Kidney (tissue), 14 donors: ENCODE results near the gene AIMP1. TPM values are rescaled to one million over a fixed set of nuclear protein-coding genes. Genes with fewer than 3 reads are reported as not detected.
A peak's percentile ranks its signal among the peaks of the same experiment; 100 is the strongest.
"Not testable (repeated sequence)": the region's sequence is repeated elsewhere in the genome, so short reads cannot be mapped to it uniquely, and the experiment has no call there.

Experiments
- DNase-seq, 5 donors: peaks; one replicate each; pipeline ENCODE4 v3.0.0-alpha.2; 2013 to 2020
- FAIRE-seq: peaks from 2 replicates; lab custom pipeline; 2012; peaks lifted over from hg19 to GRCh38; lab: Jason Lieb, UNC
- H3K27ac ChIP-seq, 2 donors: one replicate each; pipeline ENCODE4 v1.7.0; 2013; ENCODE audit warnings: low read depth in 2 of 2, low read length in 2 of 2, inconsistent platforms in 1 of 2
- H3K27me3 ChIP-seq: one replicate; pipeline ENCODE4 v1.7.1; 2013; ENCODE audit warnings: low read length, inconsistent platforms; ENCODE audit not compliant: control insufficient read depth, insufficient read depth
- H3K36me3 ChIP-seq, 3 donors: one replicate each; pipeline versions ENCODE4 v1.7.0 to v1.7.1; 2013; ENCODE audit warnings: low read length in 3 of 3, control low read depth in 1 of 3, inconsistent platforms in 1 of 3; ENCODE audit not compliant: insufficient read depth in 3 of 3, control insufficient read depth in 2 of 3
- H3K4me1 ChIP-seq, 3 donors: one replicate each; pipeline versions ENCODE4 v1.7.0 to v1.7.1; 2013; ENCODE audit warnings: low read length in 3 of 3, inconsistent platforms in 1 of 3, low read depth in 1 of 3; ENCODE audit not compliant: control insufficient read depth in 2 of 3, insufficient read depth in 2 of 3
- H3K4me3 ChIP-seq, 3 donors: one replicate each; pipeline versions ENCODE4 v1.7.0 to v1.8.1; 2013; ENCODE audit warnings: low read length in 3 of 3, control low read depth in 1 of 3, inconsistent platforms in 1 of 3
- H3K9ac ChIP-seq, 3 donors: one replicate each; pipeline versions ENCODE4 v1.7.0 to v1.7.1; 2013; ENCODE audit warnings: low read length in 3 of 3, control low read depth in 1 of 3, inconsistent platforms in 1 of 3
- H3K9me3 ChIP-seq, 3 donors: one replicate each; pipeline versions ENCODE4 v1.7.0 to v1.7.1; 2013; ENCODE audit warnings: low read length in 3 of 3, control low read depth in 1 of 3, inconsistent platforms in 1 of 3; ENCODE audit not compliant: control insufficient read depth in 2 of 3, insufficient read depth in 1 of 3
- CTCF ChIP-seq: IDR thresholded peaks from 3 replicates; pipeline ENCODE4 v1.5.1; 2012; ENCODE audit warnings: mild to moderate bottlenecking, moderate library complexity, borderline replicate concordance; ENCODE audit not compliant: insufficient read depth; ENCODE audit errors: extremely low read depth
- intact Hi-C: fragments of 100-400 bp; cut with DNase I; formaldehyde crosslinking; loops from one replicate; pipeline ENCODE4 v1.11.1; 2022
- polyA plus RNA-seq: library from polyadenylated mRNA; stranded (reverse); fragments of 350-450 nt; fragmentation: Illumina TruSeq; extraction: RNeasy Lipid Tissue Mini Kit (QIAGEN cat#74804); gene quantifications from one replicate; pipeline ENCODE4 v1.2.3, GENCODE V29; 2014; ENCODE audit warnings: low read depth, low replicate concordance; ENCODE audit not compliant: insufficient read depth
- total RNA-seq: library from RNA; stranded (reverse); fragmentation: NEBNext Ultra II Directional; extraction: Animal tissue kit (Norgen Biotek cat#: 25700); gene quantifications from one replicate; pipeline ENCODE4 v1.2.1, GENCODE V29; 2021
- donor health status: control.
- donor health status: control.
- donor health status: control.
- donor health status: control.
- donor health status: control.
- donor health status: DM: yes; HTN: yes; CAD: no.
- donor health status: Normal renal cell carcinoma (clear cell type).

Gene AIMP1
- total and polyA plus RNA-seq, 2 donors from 2014 or later = 43.3 to 47.1 TPM

DNA sequence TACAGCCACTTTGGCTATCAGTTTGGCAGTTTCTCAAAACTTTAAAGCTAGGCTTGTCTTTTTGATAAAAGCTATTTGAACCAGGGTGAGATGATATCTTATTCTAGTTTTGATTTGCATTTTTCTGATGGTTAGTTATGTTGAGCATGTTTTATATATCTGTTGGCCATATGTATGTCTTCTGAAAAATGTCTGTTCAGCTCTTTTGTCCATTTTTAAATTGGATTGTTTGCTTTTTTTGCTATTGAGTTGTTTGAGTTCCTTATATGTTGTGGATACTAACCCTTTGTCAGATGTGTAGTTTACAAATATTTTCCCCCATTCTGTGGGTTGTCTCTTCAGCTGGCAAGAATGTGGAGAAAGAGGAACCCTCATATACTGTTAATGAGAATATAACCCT lies 63.8 kb downstream of the AIMP1 start:
- intact Hi-C loops = no loop called here
- Histone ChIP-seq H3K9ac (no peak overlapping the region), H3K4me1 (no peaks in the 10 kb centered on the region), H3K27ac (no peak overlapping the region), H3K4me3 (no peak overlapping the region), H3K9me3 (no peaks in the 10 kb centered on the region), H3K27me3 (no peaks in the 10 kb centered on the region), H3K36me3 (no peaks in the 10 kb centered on the region)
- no peak for TF ChIP-seq CTCF
- DNase-seq = no peak
- no peak for FAIRE-seq

- no peak for TF ChIP-seq CTCF
- DNase-seq (peak in 1 of 5 donors; percentile 63), FAIRE-seq (no peak)
- Histone ChIP-seq H3K9me3 (peaks cover 0 to 4% (median 2%) of the 10 kb centered on the region in 3 donors), H3K36me3 (no peaks in the 10 kb centered on the region), H3K4me1 (no peaks in the 10 kb centered on the region), H3K4me3 (no peak overlapping the region), H3K27ac (no peak overlapping the region), H3K27me3 (no peaks in the 10 kb centered on the region), H3K9ac (no peak overlapping the region)
- intact Hi-C loops = no loop called here
Observed at GRCh38 chr4:106384878-106385277, 68.5 kb downstream of the AIMP1 start.

DNA sequence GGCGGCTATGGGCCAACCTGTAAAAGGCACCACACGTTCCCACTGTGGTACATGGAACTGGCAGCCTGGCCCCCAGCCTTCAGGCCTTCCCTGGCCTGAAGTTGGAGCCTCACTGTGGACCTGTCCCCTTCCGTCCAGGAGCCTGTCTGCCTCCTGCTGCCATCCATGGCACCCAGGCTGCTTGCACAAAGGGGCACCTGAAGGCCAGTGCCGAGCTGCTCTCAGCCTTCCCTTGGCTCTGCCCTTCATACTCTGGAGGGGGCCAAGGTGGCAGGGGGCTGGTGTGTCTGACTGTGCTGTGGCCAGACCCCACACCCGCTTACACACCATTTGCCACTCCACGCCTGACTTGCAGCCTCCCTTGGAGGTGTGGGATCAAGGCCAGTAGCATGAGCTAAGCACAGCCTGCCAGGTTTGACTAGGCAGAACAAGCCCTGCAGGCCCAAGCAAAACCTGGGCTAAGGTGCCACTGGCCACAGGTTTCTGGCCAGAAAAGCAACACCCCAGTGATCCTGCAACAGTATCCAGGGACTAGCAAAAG lies 69.6 kb downstream of the AIMP1 start:
- H3K9me3 ChIP-seq = peaks cover 0 to 4% (median 2%) of the 10 kb centered on the region in 3 donors
- FAIRE-seq (no peak), DNase-seq (no peak)
- intact Hi-C loops = no loop called here
- no peaks in the 10 kb centered on the region for H3K36me3 ChIP-seq
- no peak overlapping the region for H3K27ac ChIP-seq
- H3K27me3 ChIP-seq = no peaks in the 10 kb centered on the region
- no peaks in the 10 kb centered on the region for H3K4me1 ChIP-seq
- TF ChIP-seq CTCF = no peak
- H3K4me3 ChIP-seq = no peak overlapping the region
- no peak overlapping the region for H3K9ac ChIP-seq

- no peaks in the 10 kb centered on the region for H3K36me3 ChIP-seq
- intact Hi-C loops = no loop called here
- H3K27ac ChIP-seq = no peak overlapping the region
- no peak overlapping the region for H3K4me3 ChIP-seq
- no peak for TF ChIP-seq CTCF
- FAIRE-seq = no peak
- peaks cover 0 to 15% (median 2%) of the 10 kb centered on the region in 3 donors for H3K9me3 ChIP-seq
- no peaks in the 10 kb centered on the region for H3K4me1 ChIP-seq
- no peak overlapping the region for H3K9ac ChIP-seq
- no peak for DNase-seq
- no peaks in the 10 kb centered on the region for H3K27me3 ChIP-seq
Observed at GRCh38 chr4:106395582-106395981, 79.2 kb downstream of the AIMP1 start.

- DNase-seq, intact Hi-C loops, FAIRE-seq: not testable (repeated sequence)
Observed at GRCh38 chr4:106398898-106399297, 82.5 kb downstream of the AIMP1 start.

More at GRCh38 chr4:106398898-106399297, 82.5 kb downstream of the AIMP1 start:
- peaks cover 0 to 19% (median 2%) of the 10 kb centered on the region in 3 donors for H3K9me3 ChIP-seq
- not testable (repeated sequence) for H3K9ac ChIP-seq, H3K4me3 ChIP-seq, H3K4me1 ChIP-seq, H3K36me3 ChIP-seq, H3K27me3 ChIP-seq, H3K27ac ChIP-seq
